DND-41 (cell line): ENCODE data around the gene ULK2.

Experiments
- CTCF ChIP-seq: IDR thresholded peaks from 2 replicates; pipeline ENCODE4 v1.5.1; 2012; ENCODE audit warnings: borderline replicate concordance, low read length, moderate library complexity, mild to moderate bottlenecking; ENCODE audit not compliant: poor library complexity, severe bottlenecking; ENCODE audit errors: extremely low read depth
- EZH2 ChIP-seq: IDR thresholded peaks from 3 replicates; pipeline ENCODE4 v1.6.1; 2012; ENCODE audit warnings: borderline replicate concordance, low read depth, mild to moderate bottlenecking, moderate library complexity, low read length, inconsistent platforms; ENCODE audit not compliant: severe bottlenecking

- TF ChIP-seq CTCF (no peak), EZH2 (no peak)
Observed at GRCh38 chr17:19874256-19874655, 6.5 kb upstream of the ULK2 start.
